Central memory CD4-positive, alpha-beta T cell (primary cell): ENCODE measurements around the gene FIGNL2.
"Not testable (repeated sequence)": the region's sequence is repeated elsewhere in the genome, so short reads cannot be mapped to it uniquely, and the experiment has no call there.

Source experiments
- DNase-seq: peaks from one replicate; pipeline ENCODE4 v3.0.0; 2022

Gene FIGNL2

DNA sequence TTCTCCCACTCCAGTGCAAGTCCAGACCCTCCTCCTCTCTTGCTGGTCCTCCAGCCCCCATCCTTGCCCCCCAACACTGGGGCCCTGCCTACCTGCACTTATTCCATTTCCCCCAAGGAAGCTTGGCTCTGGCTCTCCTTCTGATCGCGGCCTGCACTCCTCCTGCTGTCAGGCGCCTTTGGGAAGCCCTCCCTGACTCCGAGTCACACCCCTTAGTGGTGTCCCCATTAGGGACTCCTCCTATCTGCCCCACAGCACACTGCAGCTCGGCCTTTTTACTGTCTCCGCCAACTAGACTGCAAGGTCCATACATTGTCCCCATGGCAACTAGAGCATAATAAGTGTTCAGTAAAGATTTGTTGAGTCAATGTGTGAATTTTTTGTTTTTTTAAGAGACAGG lies 32.9 kb downstream of the FIGNL2 start:
- DNase-seq, result no peak

DNA sequence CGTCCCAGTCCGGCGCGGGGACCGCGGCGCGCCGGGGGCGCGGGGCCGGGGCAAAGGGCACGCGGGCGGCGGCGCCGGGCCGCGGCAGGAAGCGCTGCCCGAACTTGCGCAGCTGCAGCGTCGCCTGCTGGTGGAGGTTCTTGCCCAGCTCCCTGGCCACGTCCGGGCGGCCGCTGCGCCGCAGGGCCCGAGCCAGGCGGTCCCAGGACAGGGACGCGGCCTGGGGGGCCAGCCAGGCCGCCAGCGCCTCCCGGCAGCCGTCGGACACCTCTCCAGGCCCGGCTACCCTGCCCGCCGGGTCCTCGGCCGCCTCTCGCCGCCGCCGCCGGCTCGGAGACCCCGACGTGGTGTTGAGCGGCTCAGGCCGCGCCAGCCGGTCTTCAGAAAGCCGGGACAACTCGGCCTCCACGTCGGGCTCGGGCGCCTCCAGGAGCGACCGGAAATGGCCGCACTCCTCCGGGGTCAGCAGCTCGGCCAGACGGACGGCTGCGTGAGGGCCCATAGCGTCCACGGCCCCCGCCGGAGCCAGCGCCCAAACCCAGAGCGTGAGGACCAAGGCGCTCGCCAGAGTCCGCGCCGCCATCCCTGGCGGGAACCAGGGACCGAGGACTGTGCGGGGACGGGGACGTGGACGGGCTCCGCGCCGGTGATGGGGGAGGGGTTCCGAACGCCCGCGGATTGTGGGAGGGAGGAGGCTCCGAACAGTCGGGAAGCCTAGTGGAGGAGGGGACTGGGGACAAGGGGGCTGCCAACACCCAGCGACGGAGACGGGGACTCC lies 34.0 kb downstream of the FIGNL2 start:
- peak; percentile 44 for DNase-seq

DNA sequence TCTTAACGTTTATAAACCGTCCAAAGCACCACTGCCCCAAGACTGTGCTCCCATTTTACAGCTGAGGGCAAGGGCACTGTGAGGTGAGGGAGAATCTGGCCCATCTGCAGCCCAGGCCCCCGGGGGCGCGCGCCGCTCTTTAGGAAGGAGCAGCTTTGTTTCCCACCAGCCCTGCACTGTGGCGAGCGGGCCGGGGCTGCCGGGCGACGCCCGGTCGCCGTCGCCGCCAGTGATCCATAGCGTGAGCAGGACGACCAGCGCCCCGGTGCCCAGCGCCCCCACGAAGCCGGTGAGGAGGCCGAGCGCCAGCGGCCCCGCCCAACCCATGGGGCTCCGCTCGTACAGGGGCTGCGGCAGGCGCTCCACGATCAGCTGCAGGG lies 34.6 kb downstream of the FIGNL2 start:
- DNase-seq, result no peak

DNA sequence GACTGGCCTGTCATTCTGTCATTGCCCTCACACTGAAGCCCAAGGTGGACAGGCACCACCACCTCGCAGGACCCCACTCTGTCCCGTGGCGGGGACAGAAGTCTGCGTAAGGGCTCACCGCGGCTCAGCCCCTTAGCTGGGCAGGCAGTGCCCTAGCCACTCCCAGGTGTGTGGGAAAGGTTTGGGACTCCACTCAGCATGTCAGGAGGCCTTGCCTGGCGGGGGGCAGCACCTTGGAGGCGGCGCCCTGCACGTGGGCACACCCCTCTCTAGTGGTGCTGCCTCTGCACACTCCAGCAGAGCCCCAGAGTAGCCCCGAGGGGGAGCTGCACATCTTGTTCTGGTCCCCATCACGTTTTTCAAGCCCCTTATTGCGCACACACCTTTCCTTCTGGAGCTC lies 35.6 kb downstream of the FIGNL2 start:
- no peak for DNase-seq

DNA sequence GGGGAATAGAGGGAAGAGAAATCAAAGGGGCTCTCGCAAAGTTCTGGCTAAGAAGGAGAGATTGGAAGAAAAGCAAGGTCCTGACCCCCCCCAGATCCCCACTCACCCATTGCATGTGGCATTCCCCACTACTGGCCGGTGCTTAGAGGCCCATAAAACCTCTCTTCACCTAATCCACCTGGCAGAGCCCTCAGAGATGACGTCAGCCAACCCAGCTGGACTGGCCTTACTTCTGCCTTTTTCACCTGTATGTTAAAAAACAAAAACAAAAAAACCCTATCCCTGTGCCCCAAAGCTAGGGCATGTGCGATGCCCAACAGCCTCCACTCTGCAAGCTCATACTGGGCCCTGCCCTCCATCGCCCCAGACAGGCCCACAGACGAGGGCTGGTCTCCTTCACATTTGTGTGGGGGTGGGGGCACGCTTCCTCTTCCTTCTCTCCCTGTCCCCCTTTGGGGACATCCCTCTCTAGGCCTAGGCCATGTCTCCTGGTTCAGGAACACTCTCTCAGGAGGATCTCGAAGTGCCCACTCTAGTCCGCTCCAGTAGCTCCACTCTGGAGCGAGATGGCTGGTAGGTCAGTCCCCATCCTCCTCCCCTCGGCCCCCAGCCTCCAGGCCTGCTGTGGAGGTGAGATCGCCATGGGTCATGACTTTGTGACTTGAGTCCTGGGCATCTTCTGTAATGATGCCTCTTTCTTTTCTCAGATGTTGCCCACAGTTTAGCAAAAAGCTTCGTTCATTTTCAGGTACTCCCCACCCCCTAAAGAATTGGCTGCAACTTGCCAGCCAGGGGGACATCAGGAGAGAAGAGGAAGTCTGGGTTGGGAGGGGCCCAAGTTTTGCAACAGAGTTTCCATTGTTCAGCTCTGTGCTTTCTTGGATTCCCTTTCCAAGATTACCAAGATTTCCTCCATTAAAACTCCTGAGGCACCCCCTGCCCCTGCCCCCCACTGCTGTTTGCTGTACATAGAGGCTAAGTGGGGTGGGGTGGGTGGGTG lies 37.0 kb downstream of the FIGNL2 start:
- DNase-seq, result no peak

DNA sequence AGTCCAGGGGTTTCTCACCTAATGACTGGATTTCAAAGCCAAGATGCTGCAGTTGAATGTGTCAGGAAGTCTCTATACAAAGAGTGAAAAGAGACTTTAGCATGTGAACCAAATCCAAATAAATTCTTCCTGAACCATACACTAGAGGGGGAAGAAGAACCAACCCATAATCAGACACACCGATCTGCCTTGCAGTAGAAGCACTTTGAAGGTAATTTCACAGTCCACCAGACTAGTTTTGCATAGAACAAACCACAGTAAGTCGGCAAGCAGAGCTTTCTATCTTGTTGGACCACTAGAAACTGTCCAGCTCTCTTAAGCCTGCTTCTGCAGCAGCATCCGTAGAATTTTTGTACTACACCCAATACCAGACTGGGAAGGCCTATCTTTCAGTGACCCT lies 39.3 kb downstream of the FIGNL2 start:
- DNase-seq, result no peak

DNA sequence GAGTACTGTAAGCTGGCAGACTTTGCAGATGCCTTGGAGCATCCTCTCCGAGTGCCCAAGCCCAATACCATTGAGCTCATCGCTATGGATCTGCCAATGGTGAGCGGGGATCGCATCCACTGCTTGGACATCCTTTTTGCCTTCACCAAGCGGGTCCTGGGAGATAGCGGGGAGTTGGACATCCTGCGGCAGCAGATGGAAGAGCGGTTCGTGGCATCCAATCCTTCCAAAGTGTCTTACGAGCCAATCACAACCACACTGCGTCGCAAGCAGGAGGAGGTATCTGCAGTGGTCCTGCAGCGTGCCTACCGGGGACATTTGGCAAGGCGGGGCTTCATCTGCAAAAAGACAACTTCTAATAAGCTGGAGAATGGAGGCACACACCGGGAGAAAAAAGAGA lies 41.6 kb downstream of the FIGNL2 start:
- no peak for DNase-seq

DNA sequence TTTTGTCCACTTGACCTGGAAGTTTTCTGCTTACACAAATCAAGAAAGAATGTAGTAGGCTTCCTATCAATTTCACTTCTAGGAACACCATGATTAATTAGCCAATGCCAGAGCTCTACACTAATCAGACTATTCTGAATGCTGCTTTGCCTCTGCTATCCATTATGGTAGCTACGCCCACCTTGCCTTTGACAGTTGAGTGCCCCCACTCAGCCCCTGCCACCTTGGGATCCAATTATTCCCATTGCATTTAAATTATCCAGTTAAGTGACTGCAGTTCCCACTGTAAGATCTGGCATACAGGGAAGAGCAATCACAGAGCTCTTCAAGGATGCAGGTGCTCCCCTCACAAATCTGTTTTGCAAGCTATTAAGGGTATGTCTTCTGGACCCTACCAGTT lies 47.5 kb downstream of the FIGNL2 start:
- no peak for DNase-seq

DNA sequence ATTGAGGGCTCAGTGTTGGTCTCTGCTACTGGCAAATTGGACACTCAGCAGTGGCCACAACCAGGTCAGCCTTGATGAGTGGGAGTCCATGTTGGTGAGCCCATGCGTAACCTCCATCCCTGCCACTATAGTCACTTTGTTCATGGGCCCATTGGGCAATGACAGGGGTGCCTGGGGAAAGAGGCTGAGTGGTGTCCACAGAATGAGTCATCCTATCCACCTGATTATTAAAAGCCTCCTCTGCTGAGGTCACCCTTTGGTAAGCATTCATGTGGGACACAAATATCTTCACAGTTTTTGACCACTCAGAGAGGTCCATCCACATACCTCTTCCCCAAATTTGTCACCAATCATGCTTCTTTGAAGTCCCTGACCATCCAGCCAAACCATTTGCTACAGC lies 50.0 kb downstream of the FIGNL2 start:
- DNase-seq, result no peak

DNA sequence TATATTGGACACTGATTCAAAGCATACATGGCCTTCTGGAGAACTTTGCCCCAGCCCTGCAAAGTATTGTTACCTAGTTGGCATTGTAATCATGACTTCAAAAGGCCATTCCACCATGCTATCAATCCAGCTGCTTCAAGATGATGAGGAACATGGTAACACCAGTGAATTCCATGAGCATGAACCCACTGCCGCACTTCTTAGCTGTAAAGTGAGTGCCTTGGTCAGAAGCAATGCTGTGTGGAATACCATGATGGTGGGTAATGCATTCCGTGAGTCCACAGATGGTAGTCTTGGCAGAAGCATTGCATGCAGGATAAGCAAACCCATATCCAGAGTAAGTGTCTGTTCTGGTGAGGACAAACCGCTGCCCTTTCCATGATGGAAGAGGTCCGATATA lies 50.5 kb downstream of the FIGNL2 start:
- not testable (repeated sequence) for DNase-seq

DNA sequence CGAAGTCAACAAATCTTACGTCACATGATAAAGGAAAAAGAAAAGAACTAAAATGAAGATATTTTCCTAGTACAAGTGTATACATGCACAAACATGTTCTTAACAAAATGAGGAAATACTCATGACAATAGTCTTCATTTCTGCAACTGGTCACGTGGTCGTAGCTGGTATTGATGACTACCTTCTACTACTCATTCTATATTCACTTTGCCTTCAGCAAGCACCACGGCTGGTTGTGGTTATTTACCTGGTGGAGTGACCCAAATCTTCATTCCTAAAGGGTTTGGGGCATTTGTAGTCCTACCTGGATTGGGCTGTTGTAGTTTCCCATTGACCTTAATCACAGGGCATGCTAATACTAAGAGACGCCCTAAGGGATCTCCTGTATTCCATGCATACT lies 51.2 kb downstream of the FIGNL2 start:
- DNase-seq, result no peak

DNA sequence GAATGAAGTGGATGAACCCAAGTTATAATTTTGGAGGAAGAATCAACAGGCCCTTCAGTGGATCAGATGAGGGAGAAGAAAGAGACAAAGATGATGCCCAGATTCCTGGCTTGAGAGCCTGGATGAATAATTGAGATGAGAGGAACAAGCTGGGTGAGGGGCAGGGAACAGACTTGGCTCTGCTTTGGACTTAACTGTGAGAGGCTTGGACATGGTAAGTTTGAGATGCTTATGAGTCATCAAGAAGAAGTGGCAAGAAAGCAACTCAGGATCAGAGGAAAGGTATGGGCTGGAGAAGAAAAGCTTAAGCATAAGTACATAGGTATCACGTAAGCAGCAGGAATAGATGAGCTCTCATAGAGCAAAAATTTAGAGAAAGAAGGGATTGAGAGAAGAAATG lies 55.3 kb downstream of the FIGNL2 start:
- no peak for DNase-seq

DNA sequence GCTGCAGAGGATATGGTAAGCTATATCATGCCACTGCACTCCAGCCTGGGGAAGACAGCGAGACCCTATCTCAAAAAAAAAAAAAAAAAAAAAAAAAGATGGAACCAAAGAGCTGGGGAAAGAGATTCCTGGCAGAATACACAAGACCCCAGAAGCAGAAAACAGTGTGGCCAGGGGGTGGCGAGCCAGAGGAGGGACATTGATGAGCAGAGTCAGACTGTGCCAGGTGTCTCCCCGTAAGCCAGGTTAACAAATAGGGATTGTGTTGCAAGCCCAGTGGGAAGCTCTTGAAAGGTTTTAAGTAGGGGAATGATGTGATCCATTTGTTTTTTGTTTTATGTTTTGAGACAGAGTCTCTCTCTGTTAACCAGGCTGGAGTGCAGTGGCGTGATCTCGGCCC lies 56.1 kb downstream of the FIGNL2 start:
- DNase-seq, result no peak

DNA sequence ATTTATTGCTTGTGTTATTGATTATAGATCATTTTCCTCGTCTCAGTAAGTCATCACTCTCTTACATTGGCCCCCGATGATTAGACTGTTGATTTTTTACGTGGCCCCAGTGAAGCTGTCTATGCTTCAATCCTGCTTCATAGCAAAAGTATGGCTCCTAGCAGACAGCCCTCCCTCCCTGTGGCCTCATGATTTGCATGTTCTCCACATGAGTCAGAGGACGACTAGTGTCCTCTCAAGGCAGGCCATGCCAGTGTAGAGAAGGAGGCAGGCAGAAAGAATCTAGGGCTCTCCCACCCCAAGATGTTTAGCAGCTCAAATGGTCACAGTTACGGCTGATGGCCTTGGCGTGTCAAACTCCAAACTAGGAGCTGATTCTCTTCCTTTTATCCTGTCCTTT lies 59.6 kb downstream of the FIGNL2 start:
- no peak for DNase-seq

DNA sequence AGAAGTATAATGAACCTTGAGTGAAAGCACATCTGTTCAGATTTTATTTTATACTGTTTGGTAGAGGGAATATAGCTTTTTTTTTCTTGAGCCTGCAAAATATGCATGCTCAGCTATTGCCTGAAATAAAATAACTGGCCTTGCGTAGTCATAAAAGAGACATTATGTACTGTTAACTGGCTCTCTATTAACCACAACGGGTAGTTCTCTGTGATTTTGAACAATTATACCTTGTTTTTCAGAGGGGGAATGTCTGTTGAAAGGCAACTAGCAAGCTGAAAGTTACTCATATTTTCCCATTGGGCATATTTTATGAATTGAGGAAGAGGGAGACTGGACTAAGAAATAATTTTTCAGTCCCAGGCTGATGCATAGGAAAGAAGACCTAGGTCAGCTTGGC lies 62.6 kb downstream of the FIGNL2 start:
- no peak for DNase-seq

DNA sequence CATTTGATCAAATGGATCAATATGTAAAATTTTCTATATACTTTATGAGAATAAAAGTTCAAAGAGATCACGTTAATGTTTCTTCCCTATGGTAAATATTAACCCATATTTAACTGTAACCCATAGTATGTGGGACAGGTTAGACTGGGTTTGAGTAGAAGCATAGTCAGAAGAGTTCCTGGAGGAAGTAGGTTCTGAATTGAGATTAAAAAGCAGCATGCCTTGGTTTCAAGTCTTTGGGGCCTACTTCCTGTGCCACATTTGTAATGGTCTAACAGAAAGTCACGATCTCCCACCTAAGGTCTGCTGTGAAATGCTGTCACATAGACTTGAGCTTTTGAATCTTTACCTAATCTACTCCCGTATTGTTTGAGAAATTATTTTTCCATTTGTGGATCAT lies 63.8 kb downstream of the FIGNL2 start:
- no peak for DNase-seq

DNA sequence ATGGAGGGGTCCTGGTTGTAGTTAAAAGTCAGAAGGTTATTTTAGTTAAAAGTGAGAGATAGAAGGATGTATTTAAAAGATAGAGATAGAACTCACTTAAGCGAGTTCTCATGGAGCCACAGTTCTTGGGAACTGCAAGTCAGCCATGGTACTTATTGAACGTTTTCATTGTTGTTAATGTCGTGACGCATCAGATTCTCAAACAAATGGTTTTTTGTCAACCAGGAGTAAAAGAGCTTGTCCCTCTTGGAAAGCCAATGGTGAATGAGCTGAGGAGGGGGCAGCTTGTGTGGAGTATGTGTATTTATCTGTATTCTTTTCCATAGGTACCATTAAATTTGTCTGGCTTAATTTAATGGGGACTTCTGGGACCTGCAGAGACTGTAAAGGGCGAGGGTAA lies 68.6 kb downstream of the FIGNL2 start:
- DNase-seq, result no peak

DNA sequence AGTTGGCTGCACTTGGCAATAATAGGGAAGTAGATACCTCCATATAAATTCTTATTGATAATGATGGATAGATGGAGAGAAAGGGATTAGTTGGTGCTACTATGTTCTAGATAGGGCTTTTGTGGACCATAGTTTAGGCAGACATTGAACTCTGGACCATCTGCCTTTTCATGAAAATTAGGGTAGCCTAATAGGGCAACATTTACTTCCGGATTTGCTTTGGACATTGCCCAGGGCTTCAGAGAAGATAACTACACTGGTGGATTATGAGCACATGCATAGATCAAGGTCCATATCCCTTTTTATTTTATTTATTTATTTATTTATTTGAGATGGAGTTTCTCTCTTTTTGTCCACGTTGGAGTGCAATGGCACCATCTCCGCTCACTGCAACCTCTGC lies 70.5 kb downstream of the FIGNL2 start:
- no peak for DNase-seq

DNA sequence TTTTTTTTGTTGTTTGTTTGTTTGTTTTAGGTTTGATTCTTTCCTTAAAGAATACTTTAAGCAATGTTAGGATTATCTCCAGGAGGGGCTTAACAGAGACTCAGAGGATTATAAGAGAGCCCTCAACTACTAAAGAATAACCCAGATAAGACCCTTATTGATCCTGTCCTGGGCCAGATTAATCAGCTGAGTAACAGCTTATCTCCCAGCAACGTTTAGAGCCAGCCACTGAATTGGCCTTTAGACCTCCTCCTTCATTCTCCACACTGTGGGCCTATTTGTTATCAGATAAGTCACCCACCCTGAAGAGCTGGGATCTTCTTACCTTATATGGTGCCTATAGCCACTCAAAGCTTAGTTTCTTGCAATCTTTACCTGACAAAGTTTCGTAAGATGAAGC lies 71.1 kb downstream of the FIGNL2 start:
- DNase-seq, result no peak

DNA sequence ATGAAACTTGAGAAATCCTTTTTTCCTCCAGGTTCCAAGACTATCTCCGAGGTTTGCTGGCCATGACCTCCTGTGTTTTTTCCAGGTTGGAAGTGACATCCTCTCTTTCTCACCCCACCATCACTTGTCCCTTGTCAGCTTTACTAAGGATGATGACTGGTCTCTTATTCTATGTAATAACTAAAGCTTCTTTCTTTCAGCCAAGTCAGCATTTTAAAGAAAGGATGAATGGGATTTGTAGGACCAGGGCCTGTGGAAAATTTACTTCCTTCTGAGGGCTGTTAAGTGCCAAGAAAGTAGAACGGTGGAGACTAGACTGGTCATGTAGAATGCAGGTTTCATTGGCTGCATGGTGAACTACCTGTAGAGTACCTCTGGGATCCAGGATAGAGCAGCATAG lies 73.6 kb downstream of the FIGNL2 start:
- DNase-seq, result no peak

DNA sequence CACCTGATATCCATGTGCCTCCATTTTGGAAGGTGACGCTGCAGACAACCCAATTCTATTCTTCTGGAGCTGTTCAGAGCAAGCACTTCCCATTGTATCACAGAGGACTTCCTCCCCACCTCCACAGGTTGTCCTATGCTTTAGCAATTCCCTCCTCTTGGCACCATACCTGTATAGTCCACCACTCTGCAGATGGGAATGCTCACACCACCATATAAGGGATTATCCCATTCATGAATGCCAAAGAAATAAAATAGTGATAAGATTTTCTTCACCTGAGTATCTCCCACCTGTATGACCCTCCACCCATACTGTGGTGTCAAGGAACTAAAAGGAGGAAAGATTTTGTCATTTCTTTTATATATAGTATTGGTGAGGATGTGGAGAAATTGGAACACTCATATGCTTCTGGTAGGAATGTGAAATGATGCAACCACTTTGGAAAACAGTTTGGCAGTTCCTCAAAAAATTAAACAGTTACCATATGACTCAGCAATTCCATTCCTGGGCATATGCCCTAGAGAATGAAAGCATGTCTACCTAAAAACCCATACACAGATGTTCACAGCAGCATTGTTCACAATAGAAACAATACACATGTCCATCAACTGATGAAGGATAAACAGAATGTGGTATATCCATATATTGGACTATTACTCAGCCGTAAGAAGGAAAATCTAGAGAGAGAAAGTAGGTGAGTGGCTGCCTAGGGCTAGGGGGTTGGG lies 75.2 kb downstream of the FIGNL2 start:
- no peak for DNase-seq

DNA sequence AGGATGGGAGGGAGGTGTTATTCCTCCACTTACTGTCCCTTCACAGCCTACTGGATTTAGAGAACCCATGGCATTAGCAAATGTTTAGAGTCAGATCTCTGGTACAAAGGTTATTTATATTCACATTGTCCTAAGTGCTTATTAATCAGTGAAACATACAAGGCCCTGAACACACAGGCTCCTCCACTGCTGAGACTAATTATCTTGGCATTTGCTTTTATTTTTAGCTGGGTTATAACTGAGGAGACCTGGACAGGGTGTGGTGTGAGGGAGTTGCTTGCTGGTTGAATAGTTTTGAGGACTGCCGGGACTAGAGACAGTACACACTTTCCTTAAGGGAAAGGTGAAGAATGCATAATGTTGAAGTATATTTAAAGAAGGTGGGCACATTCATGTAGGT lies 77.5 kb downstream of the FIGNL2 start:
- DNase-seq, result no peak
